ENCODE measurements around the gene MED15.

DNA sequence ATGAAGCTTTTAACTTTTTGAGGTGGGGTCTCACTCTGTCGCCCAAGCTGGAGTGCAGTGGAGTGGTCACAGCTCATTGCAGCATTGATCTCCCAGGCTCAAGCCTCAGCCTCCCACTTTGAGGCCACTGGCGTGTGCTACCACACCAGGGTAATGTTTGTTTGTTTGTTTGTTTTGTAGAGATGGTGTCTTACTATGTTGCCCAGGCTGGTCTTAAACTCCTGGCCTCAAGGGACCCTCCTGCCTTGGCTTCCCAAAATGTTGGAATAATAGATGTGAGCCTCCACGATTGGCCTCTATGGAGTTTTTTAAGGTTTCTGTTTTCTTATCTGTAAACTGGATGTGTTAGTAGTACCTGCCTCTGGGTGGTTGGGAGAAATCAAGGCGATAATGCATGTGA lies 41.4 kb downstream of the MED15 start:
- TF ChIP-seq, protein P1, sequence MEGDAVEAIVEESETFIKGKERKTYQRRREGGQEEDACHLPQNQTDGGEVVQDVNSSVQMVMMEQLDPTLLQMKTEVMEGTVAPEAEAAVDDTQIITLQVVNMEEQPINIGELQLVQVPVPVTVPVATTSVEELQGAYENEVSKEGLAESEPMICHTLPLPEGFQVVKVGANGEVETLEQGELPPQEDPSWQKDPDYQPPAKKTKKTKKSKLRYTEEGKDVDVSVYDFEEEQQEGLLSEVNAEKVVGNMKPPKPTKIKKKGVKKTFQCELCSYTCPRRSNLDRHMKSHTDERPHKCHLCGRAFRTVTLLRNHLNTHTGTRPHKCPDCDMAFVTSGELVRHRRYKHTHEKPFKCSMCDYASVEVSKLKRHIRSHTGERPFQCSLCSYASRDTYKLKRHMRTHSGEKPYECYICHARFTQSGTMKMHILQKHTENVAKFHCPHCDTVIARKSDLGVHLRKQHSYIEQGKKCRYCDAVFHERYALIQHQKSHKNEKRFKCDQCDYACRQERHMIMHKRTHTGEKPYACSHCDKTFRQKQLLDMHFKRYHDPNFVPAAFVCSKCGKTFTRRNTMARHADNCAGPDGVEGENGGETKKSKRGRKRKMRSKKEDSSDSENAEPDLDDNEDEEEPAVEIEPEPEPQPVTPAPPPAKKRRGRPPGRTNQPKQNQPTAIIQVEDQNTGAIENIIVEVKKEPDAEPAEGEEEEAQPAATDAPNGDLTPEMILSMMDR (conservative IDR thresholded peaks at IDR 0.05; ENCODE audit: low read length) = no peak
- TF ChIP-seq EZH2phosphoT487 (IDR thresholded peaks at IDR 0.05; ENCODE audit: borderline replicate concordance) = no peak
